ENCODE measurements around the gene EHD1.

DNA sequence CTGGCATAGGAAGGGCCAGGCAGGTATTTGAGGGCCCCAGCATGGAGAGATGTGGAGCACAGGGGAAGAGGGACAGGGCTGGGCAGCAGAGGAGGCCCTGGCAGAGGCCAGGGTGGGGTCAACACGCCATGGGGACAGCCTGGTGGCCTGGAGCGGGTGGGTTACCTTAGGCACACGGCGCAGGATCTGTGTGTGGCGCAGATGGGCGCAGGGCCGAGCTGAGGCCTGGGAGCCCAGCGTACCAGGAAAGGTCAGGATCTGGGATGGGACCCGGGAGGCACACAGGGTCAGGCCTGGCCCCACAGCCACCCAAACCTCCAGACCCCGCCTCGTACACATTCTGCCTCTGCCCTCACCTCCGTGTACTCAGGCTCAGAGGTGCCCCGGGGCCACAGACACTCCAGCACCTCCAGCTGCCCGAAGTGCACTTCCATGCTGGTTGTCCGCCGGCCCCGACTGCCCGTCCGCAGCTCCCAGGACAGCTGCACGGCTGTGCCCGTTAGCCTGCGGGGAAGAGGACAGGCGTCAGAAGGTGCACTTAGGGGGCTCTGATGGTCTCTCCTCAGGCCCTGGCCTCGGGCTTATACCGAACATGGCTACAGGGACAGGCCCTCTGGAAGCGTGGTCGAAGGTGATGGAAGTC, 32.2 kb upstream of the EHD1 start:
- TF ChIP-seq ARNT (IDR thresholded peaks at IDR 0.05) (no peak), SP1 (IDR thresholded peaks at IDR 0.05) (no peak), BHLHE40 (IDR thresholded peaks at IDR 0.05; ENCODE audit: borderline replicate concordance) (no peak), SUZ12 (IDR thresholded peaks at IDR 0.05) (no peak), TARDBP (IDR thresholded peaks at IDR 0.05) (no peak), FOXK2 (IDR thresholded peaks at IDR 0.05) (no peak), HDGF (IDR thresholded peaks at IDR 0.05; ENCODE audit: borderline replicate concordance) (no peak), LEF1 (IDR thresholded peaks at IDR 0.05; ENCODE audit: borderline replicate concordance) (no peak), ELF4 (IDR thresholded peaks at IDR 0.05) (no peak), NFRKB (IDR thresholded peaks at IDR 0.05) (no peak), FOXA1 (IDR thresholded peaks at IDR 0.05) (no peak), CTBP1 (IDR thresholded peaks at IDR 0.05; ENCODE audit: borderline replicate concordance) (no peak)
- TF ChIP-seq, protein P1, sequence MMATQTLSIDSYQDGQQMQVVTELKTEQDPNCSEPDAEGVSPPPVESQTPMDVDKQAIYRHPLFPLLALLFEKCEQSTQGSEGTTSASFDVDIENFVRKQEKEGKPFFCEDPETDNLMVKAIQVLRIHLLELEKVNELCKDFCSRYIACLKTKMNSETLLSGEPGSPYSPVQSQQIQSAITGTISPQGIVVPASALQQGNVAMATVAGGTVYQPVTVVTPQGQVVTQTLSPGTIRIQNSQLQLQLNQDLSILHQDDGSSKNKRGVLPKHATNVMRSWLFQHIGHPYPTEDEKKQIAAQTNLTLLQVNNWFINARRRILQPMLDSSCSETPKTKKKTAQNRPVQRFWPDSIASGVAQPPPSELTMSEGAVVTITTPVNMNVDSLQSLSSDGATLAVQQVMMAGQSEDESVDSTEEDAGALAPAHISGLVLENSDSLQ (IDR thresholded peaks at IDR 0.05) = no peak

Data from HEK293T (cell line).